ENCODE data around the gene ZNF407. TPM values are rescaled to one million over a fixed set of nuclear protein-coding genes. Genes with fewer than 3 reads are reported as not detected.

The ZNF407 gene
- total RNA-seq, 6 experiments from 2014 or later: 4.3 to 8.0 (median 5.7) TPM

- 93% methylated on average over 1 of the region's 1 CpG for WGBS (ENCODE audit: insufficient coverage, low coverage, low lambda C conversion rate, missing lambda C conversion rate)
- Histone ChIP-seq H3K9me3 (no peaks in the 10 kb centered on the region), H3K4me3 (no peak overlapping the region), H3K4me1 (no peaks in the 10 kb centered on the region), H3K27ac (no peak overlapping the region), H3K36me3 (no peaks in the 10 kb centered on the region), H3K27me3 (no peaks in the 10 kb centered on the region)
- no peak for DNase-seq
- TF ChIP-seq POLR2A (IDR thresholded peaks at IDR 0.05) (no peak), CTCF (IDR thresholded peaks at IDR 0.05) (no peak)
- intact Hi-C loops (cut with DNase I): no loop called here
- no peak for ATAC-seq
Observed at GRCh38 chr18:74930616-74931015, 332.9 kb downstream of the ZNF407 start.

- Histone ChIP-seq H3K4me1 (no peaks in the 10 kb centered on the region), H3K4me3 (no peak overlapping the region), H3K27ac (no peak overlapping the region), H3K27me3 (no peaks in the 10 kb centered on the region), H3K36me3 (no peaks in the 10 kb centered on the region), H3K9me3 (no peaks in the 10 kb centered on the region)
- intact Hi-C loops (cut with DNase I): no loop called here
- DNase-seq (no peak), ATAC-seq (no peak)
- TF ChIP-seq CTCF (IDR thresholded peaks at IDR 0.05): no peak
- TF ChIP-seq POLR2A (IDR thresholded peaks at IDR 0.05): no peak
- WGBS (ENCODE audit: insufficient coverage, low coverage, low lambda C conversion rate, missing lambda C conversion rate): 91% methylated on average over 4 of the region's 4 CpGs
Observed at GRCh38 chr18:74933930-74934329, 336.3 kb downstream of the ZNF407 start.

- Histone ChIP-seq H3K27me3 (no peaks in the 10 kb centered on the region), H3K27ac (no peak overlapping the region), H3K4me3 (no peak overlapping the region), H3K9me3 (no peaks in the 10 kb centered on the region), H3K4me1 (no peaks in the 10 kb centered on the region), H3K36me3 (no peaks in the 10 kb centered on the region)
- no peak for DNase-seq
- 100% methylated on average over 7 of the region's 7 CpGs for WGBS (ENCODE audit: insufficient coverage, low coverage, low lambda C conversion rate, missing lambda C conversion rate)
- intact Hi-C loops (cut with DNase I): no loop called here
- no peak for ATAC-seq
- no peak for TF ChIP-seq POLR2A (IDR thresholded peaks at IDR 0.05)
- no peak for TF ChIP-seq CTCF (IDR thresholded peaks at IDR 0.05)
Observed at GRCh38 chr18:74935434-74935833, 337.8 kb downstream of the ZNF407 start.

- no peaks in the 10 kb centered on the region for H3K9me3 ChIP-seq
- no peak overlapping the region for H3K27ac ChIP-seq
- WGBS (ENCODE audit: insufficient coverage, low coverage, low lambda C conversion rate, missing lambda C conversion rate): 100% methylated on average over 2 of the region's 6 CpGs
- no peak for ATAC-seq
- no peak for DNase-seq
- no peaks in the 10 kb centered on the region for H3K27me3 ChIP-seq
- H3K36me3 ChIP-seq: no peaks in the 10 kb centered on the region
- intact Hi-C loops (cut with DNase I): no loop called here
- no peaks in the 10 kb centered on the region for H3K4me1 ChIP-seq
- no peak overlapping the region for H3K4me3 ChIP-seq
- no peak for TF ChIP-seq CTCF (IDR thresholded peaks at IDR 0.05)
Observed at GRCh38 chr18:74936343-74936742, 338.7 kb downstream of the ZNF407 start.

GRCh38 chr18:74937291-74937690 is 339.6 kb downstream of the ZNF407 start:
- TF ChIP-seq POLR2A (IDR thresholded peaks at IDR 0.05) (no peak), CTCF (IDR thresholded peaks at IDR 0.05) (no peak)
- H3K9me3 ChIP-seq: no peaks in the 10 kb centered on the region
- ATAC-seq: no peak

More at GRCh38 chr18:74937291-74937690, 339.6 kb downstream of the ZNF407 start:
- no peak for DNase-seq
- H3K36me3 ChIP-seq: no peaks in the 10 kb centered on the region
- no peak overlapping the region for H3K4me3 ChIP-seq
- H3K27me3 ChIP-seq: no peaks in the 10 kb centered on the region
- WGBS (ENCODE audit: insufficient coverage, low coverage, low lambda C conversion rate, missing lambda C conversion rate): 94% methylated on average over 1 of the region's 1 CpG
- intact Hi-C loops (cut with DNase I): no loop called here
- H3K27ac ChIP-seq: no peak overlapping the region
- no peaks in the 10 kb centered on the region for H3K4me1 ChIP-seq
